Stimulated activated CD8-positive, alpha-beta memory T cell treated with anti-CD3 and anti-CD28 coated beads, Interleukin-4, amount 100 ng/mL, for 24 hours (primary cell): ENCODE data around the gene DCUN1D1.

Experiments
- DNase-seq: peaks from one replicate; pipeline ENCODE4 v3.0.0-alpha.2; 2020; ENCODE audit warnings: low read depth

Gene DCUN1D1

GRCh38 chr3:182971637-182972036 lies 8.7 kb downstream of the DCUN1D1 start:
- no peak for DNase-seq

GRCh38 chr3:182970811-182971418 lies 9.4 kb downstream of the DCUN1D1 start:
- DNase-seq: no peak

GRCh38 chr3:182969853-182970252 lies 10.5 kb downstream of the DCUN1D1 start:
- no peak for DNase-seq

- no peak for DNase-seq
Observed at GRCh38 chr3:182969277-182969676, 11.1 kb downstream of the DCUN1D1 start.

- no peak for DNase-seq
Observed at GRCh38 chr3:182967218-182968204, 12.8 kb downstream of the DCUN1D1 start.

DNA sequence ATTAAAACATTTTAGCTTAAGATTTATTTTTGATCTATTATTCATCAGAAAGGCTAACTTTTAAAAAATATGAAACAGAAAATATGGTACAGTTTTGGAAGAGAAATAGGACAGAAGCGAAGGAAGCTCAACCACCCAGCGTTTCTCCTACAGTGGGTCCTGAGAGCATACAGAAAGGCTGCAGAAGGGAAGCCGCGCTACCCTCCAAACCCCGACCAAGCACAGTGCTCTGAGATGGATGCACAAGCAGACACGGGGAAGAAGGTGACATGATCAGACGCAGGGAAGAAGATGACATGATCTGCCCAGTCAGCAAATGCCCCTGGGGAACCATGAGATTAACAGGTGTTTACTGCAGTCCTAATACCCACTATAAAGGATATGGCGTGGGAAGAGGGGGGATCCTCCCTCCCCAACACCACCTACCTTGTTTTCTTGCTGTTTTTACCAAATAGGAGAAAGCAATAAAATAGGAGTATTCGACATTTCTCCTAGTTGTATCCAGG lies 14.4 kb downstream of the DCUN1D1 start:
- DNase-seq: no peak

- no peak for DNase-seq
Observed at GRCh38 chr3:182964179-182964578, 16.2 kb downstream of the DCUN1D1 start.

DNA sequence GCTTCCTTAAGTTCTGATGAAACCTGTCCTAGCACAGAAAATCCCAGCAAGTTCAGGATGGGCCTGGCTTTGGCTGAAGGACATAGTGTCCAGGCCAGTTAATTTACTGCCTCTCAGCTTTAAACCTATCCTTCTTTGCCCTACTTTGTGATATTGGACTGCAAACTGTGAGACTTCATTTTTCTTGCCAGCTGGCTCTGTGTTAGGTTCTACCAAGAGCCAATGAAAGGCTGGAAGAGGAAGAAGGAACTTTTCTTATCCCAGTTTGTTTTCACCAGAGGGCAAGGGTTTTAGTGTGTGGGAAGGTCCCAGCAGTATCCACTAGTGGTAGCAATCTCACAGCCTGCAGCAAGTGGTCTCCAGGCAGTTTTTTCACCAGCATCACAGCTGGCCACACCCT lies 18.2 kb downstream of the DCUN1D1 start:
- DNase-seq: no peak

- DNase-seq: no peak
Observed at GRCh38 chr3:182959474-182960350, 20.6 kb downstream of the DCUN1D1 start.

- DNase-seq: no peak
Observed at GRCh38 chr3:182957676-182958266, 22.6 kb downstream of the DCUN1D1 start.

GRCh38 chr3:182957226-182957625 lies 23.1 kb downstream of the DCUN1D1 start:
- no peak for DNase-seq

DNA sequence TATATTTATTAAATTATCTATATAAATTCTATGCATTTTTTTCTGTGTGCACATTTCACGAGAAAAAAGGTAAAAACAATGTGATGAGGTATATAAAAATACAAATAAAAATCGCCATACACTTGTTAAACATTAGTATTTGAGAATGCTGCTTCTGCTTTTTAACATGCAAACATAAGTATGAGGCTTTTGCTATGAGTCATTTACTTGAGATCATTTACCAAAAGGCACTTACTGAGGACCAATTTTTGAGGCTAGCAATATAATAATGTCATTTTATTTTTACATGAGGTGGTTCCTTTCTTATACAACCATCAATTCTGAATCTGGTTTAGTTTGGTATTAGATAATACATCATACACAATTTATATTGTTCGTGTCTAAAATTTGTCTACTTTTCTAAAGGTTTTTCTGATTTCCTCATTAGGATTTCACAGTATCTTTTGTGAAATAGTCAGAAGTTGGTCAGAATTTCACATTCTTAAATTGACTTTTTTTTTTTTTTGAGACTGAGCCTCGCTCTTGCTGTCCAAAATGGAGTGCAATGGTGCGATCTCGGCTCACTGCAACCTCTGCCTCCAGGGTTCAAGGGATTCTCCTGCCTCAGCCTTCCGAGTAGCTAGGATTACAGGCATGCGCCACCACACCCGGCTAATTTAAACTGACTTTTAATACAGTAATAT lies 25.6 kb downstream of the DCUN1D1 start:
- DNase-seq: no peak

DNA sequence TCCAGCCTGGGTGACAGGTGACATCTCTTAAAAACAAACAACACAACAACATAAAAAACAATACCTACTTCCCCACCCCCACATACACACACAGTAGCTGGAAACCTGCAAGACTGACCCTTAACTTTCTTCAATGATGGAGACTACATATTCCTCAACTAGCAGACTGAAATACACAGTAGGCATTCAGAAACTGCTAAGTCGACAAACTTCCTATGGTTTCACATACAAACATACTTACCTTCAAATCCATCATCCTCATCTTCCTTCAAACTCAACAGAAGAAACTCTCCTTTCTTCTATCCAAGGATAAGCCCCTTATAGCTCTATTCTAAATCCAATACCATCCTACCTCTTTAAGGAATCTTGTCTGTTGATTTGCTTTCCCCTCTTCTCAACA lies 30.6 kb downstream of the DCUN1D1 start:
- no peak for DNase-seq

DNA sequence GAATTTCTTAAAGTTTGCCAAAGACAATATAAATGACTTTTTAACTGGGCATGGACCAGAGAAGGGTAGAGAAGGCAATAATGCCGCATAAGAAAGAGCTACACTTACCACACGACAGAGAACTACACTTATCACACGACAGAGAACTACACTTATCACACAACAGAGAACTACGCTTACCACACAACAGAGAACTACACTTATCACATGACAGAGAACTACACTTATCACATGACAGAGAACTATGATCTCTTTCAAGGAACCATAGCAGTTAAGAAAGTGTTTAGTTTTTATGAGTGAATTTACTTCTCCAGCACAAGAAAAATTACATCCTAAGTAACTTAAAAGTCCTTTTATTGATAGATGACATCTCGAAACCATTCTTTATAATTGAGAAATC lies 32.0 kb downstream of the DCUN1D1 start:
- no peak for DNase-seq

DNA sequence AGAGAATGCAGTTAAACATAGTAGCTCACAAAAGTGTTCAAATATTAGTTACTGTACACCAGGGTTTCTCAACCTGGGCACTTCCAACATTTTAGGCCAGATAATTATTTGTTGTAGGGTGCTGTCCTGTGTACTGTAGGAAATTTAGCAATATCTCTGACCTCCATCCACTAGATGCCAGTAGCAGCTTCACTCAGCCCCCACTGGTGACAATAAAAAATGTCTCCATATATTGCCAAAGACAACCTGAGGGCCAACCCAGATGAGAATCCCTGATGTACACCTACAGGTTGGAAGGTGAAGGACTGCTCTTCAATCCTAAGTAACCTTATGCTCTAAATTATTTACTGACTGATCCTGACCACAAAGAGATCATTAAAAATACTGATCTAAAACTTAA lies 32.5 kb downstream of the DCUN1D1 start:
- DNase-seq: no peak

GRCh38 chr3:182941719-182942118 lies 38.6 kb downstream of the DCUN1D1 start:
- no peak for DNase-seq

GRCh38 chr3:182940266-182940808 lies 40.0 kb downstream of the DCUN1D1 start:
- DNase-seq: no peak

DNA sequence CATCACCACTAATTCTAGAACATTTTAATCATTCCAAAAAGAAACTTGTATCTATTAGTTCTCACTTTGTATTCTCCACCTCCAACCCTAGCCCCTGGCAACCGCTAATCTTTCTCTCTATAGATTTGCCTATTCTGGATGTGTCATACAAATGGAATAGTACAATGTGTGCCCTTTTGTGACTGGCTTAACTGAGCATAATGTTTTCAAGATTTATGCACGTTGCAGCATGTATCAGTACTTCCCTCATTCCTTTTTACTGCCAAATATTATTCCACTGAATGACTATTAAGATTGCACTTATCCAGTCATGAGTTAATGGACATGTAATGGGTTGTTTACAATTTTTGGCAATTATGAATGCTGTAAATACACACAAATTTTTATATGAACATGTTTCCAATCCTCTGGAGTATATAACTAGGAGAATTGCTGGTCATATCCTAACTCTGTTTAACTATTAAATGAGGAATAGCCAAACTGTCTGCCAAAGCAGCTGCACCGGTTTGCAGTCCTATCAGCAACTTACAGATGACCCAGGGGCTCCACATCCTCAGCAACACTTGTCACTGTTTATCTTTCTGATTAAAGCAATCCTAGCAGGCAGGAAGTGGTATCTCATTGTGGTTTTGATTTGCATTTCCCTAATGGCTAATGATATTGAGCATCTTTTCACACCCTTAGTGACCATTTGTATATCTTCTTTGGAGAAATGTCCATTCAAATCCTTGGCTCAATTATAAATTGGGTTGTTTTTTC lies 42.9 kb downstream of the DCUN1D1 start:
- no peak for DNase-seq

DNA sequence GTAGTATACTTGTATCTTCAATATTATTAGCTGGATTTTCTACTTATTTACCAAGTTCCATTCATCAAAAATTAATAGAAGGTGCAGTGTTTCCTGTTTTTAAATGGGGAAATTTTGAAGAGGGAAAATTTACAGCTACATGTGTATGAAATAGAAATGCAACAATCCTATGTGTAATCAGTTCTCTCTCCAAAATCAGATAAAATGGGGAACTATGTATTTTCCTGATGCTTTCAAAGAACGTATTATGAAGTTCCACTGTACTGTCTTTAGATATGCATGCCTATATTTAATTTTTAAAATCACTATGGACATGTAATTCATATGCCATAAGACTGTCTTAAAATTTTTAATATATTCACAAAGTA lies 43.4 kb downstream of the DCUN1D1 start:
- no peak for DNase-seq

DNA sequence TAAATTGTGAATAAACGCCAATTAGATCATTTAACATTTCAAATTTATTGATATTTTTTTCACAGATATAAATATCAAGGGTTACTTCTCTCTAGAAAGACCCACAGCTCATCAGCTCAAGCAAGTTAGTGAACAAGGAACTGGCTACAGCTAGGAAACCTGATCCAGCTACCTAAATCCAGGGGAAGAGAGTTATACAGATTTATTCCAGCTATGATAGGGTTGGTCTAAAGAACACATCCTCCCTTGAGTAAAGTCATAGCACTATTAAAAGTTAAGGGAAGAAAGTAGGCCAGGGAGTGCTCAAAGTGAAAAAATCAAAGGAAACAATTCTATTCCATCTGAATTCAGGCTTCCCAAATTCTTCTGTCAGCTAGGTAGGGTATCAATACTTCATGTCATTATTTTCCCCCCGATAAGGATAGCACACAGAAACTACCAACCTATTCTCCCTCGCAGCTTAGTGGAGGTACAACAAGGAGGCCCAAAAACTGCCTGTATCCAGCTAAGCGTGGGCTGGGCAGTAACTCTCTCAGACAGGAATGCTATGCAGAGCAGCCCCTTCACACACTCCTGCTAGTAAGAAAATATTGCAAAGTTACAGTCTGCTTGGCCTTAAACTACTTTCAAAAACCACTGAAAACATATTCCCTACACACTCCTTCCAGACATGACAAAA lies 44.0 kb downstream of the DCUN1D1 start:
- DNase-seq: no peak
